ENCODE results near the gene JPH2.

DNA sequence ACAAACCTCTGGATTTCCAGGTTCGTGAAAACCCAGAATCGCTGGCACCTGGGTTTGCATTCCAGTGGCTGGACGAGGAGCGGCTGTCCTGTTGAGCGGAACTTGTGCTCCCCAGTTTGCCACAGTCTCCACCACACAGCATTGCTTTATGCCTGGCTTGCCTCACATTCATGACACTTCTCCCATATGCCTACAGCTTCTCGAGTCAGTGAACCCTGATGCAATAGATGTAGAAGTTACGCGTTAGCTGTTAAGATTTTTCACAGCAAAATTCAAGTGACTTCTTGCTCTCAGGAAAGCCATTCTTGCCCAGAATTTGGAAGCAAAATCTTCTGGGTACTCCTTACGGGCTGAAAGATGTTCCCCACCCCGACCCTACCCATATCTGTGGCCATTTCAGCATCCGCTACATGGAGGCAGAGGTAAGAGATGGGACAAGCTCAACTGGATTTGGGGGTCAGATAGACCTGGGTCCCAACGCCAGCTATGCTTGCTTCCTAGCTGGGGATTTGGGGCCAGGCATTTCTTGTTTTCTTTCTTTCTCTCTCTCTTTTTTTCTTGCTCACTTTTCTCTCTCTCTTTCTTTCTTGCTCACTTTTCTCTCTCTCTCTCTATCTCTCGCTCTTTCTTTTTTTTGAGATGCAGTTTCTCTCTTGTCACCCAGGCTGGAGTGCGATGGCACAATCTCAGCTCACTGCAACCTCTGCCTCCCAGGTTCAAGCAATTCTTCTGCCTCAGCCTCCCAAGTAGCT is 47.8 kb upstream of the JPH2 start:
- TF ChIP-seq POLR2AphosphoS5 (IDR thresholded peaks at IDR 0.05; ENCODE audit: low read depth, low read length) = no peak
- TF ChIP-seq POLR2A (IDR thresholded peaks at IDR 0.05; ENCODE audit: low read depth, low read length) = no peak
